ENCODE data around the gene ANKRD11. TPM values are rescaled to one million over a fixed set of nuclear protein-coding genes. Genes with fewer than 3 reads are reported as not detected.

ANKRD11 gene
- total RNA-seq, 1 experiment from 2014 or later = 266 TPM

- Histone ChIP-seq H2AFZ (ENCODE audit: low read depth, low read length, poor library complexity, severe bottlenecking) (no peak overlapping the region), H3K4me1 (ENCODE audit: control insufficient read depth in 1 of 2, insufficient read depth in 2 of 2, low read length in 2 of 2) (peaks cover 0 to 18% of the 10 kb centered on the region in 2 experiments; a peak in 3 of 4 replicates), H3K9ac (ENCODE audit: low read length) (no peak overlapping the region), H3K9me3 (ENCODE audit: control insufficient read depth in 1 of 2, insufficient read depth in 1 of 2, low read depth in 1 of 2, low read length in 2 of 2) (no peaks in the 10 kb centered on the region), H3K27me3 (ENCODE audit: insufficient read depth, low read length) (no peaks in the 10 kb centered on the region), H3K27ac (ENCODE audit: low read depth, low read length) (peak overlapping the region; percentile 10; the same call in 1 of the 2 replicates), H3K9me2 (ENCODE audit: insufficient read depth) (no peaks in the 10 kb centered on the region), H3K4me3 (replicated peaks in 1 of 2; ENCODE audit: low read depth in 1 of 2, low read length in 2 of 2) (no peak overlapping the region), H4K20me1 (ENCODE audit: insufficient read depth) (no peaks in the 10 kb centered on the region), H3K79me2 (ENCODE audit: insufficient read depth, low read length) (peaks cover 32% of the 10 kb centered on the region; the same call in 1 of the 2 replicates), H3K36me3 (ENCODE audit: control insufficient read depth in 1 of 2, insufficient read depth in 2 of 2, low read length in 2 of 2) (peaks cover 29 to 49% of the 10 kb centered on the region in 2 experiments), H3K4me2 (ENCODE audit: low read length) (peak overlapping the region; percentile 1; the same call in 1 of the 2 replicates)
- TF ChIP-seq MAX (IDR thresholded peaks at IDR 0.05) (no peak), JUND (IDR thresholded peaks at IDR 0.05) (no peak), CTCF (IDR thresholded peaks at IDR 0.05 in 2 of 3, conservative IDR thresholded peaks at IDR 0.05 in 1 of 3; ENCODE audit: borderline replicate concordance in 1 of 3, insufficient read depth in 1 of 3, low read depth in 2 of 3, low read length in 2 of 3) (0 out of 6 replicates have a peak, but pooled peaks of 1 of the 3 experiments have one; percentile 10), FOSL1 (IDR thresholded peaks at IDR 0.05; ENCODE audit: low read depth) (no peak), RAD21 (IDR thresholded peaks at IDR 0.05; ENCODE audit: low read depth) (no peak), ZNF274 (IDR thresholded peaks at IDR 0.05; ENCODE audit: low read depth, low read length) (no peak)
- DNase-seq (ENCODE audit: low read depth, low spot score) (no peak), ATAC-seq (peak; percentile 32)
- intact Hi-C loops (cut with micrococcal nuclease) = no loop called here
- no TSS peak for BruUV-seq (replicated peaks)
- RAD21 ChIA-PET (ENCODE audit: low non-redundant PET in 1 of 2, low total read pairs in 2 of 2, uncharacterized antibody in 2 of 2, unreplicated experiment in 2 of 2) = no interaction called here
- CTCF ChIA-PET = no interaction called here
- POLR2A ChIA-PET = no interaction called here
Observed at GRCh38 chr16:89269805-89270665, 220.3 kb downstream of the ANKRD11 start.

Data from HCT116 (cell line).